NCI-H2081 (cell line): ENCODE results near the gene PREB.
A peak's percentile ranks its signal among the peaks of the same experiment; 100 is the strongest.

Experiments used
- DNase-seq, 2 experiments: peaks; one replicate each; lab custom pipeline; 2025; lab: John Stamatoyannopoulos, UW

Gene PREB

GRCh38 chr2:27152102-27152795 lies 17.8 kb upstream of the PREB start:
- no peak for DNase-seq

GRCh38 chr2:27150639-27151230 lies 16.3 kb upstream of the PREB start:
- DNase-seq: no peak

- no peak for DNase-seq
These were observed 15.4 kb upstream of the PREB start for GRCh38 chr2:27149570-27150405.

- no peak for DNase-seq
These were observed 14.5 kb upstream of the PREB start, which contains the start of gene TCF23 for GRCh38 chr2:27148801-27149439. Gene TCF23 (plus strand): TSS chr2:27149004. CDS start chr2:27149134, 130 bp downstream.

GRCh38 chr2:27147935-27148334 lies 13.5 kb upstream of the PREB start:
- no peak for DNase-seq

- no peak for DNase-seq
These were observed 11.2 kb upstream of the PREB start for GRCh38 chr2:27145682-27146081.

- no peak for DNase-seq
These were observed 8.8 kb upstream of the PREB start for GRCh38 chr2:27143285-27143684.

- DNase-seq: no peak
These were observed 4.9 kb upstream of the PREB start, which contains the start of gene PRR30 for GRCh38 chr2:27139310-27139709. Gene PRR30 (minus strand): TSS chr2:27139410. CDS start chr2:27138329, 1,081 bp downstream.

- no peak for DNase-seq
These were observed 3.7 kb upstream of the PREB start for GRCh38 chr2:27138111-27138510.

- DNase-seq: no peak
These were observed 3.0 kb upstream of the PREB start for GRCh38 chr2:27137322-27137935.

- DNase-seq: no peak
These were observed 2.3 kb upstream of the PREB start for GRCh38 chr2:27136751-27137150.

- no peak for DNase-seq
These were observed 1.1 kb upstream of the PREB start for GRCh38 chr2:27135478-27135955.

- no peak for DNase-seq
These were observed 493 bp upstream of the PREB start for GRCh38 chr2:27134781-27135477.

GRCh38 chr2:27133195-27133875 lies 1.1 kb downstream of the PREB start:
- peak in 1 of 2 experiments; percentile 38 for DNase-seq

- DNase-seq: no peak
These were observed 3.0 kb downstream of the PREB start for GRCh38 chr2:27131429-27131828.

GRCh38 chr2:27130396-27130795 lies 4.0 kb downstream of the PREB start:
- no peak for DNase-seq

GRCh38 chr2:27128668-27129571 lies 5.5 kb downstream of the PREB start:
- DNase-seq: no peak

GRCh38 chr2:27127883-27128667 lies 6.4 kb downstream of the PREB start:
- no peak for DNase-seq
